IPS-18a (cell line): Measurements from ENCODE around the gene FOLR2.
"Not testable (repeated sequence)": the region's sequence is repeated elsewhere in the genome, so short reads cannot be mapped to it uniquely, and the experiment has no call there.

Experiments
- H3K27ac ChIP-seq: one replicate; pipeline ENCODE4 v1.5.1; 2013; ENCODE audit warnings: low read length
- H3K27me3 ChIP-seq: one replicate; pipeline ENCODE4 v1.6.1; 2013; ENCODE audit warnings: mild to moderate bottlenecking, low read length; ENCODE audit not compliant: control insufficient read depth, insufficient read depth
- H3K36me3 ChIP-seq: one replicate; pipeline ENCODE4 v1.6.1; 2013; ENCODE audit warnings: low read depth, low read length; ENCODE audit not compliant: control insufficient read depth
- H3K4me1 ChIP-seq: one replicate; pipeline ENCODE4 v1.6.1; 2013; ENCODE audit warnings: low read depth, low read length; ENCODE audit not compliant: control insufficient read depth
- H3K4me3 ChIP-seq: one replicate; pipeline ENCODE4 v1.5.1; 2013; ENCODE audit warnings: low read length
- H3K9ac ChIP-seq: one replicate; pipeline ENCODE4 v1.6.1; 2013; ENCODE audit warnings: mild to moderate bottlenecking, low read length, moderate library complexity
- H3K9me3 ChIP-seq: one replicate; pipeline ENCODE4 v1.6.1; 2013; ENCODE audit warnings: low read depth, low read length; ENCODE audit not compliant: control insufficient read depth

Gene FOLR2

GRCh38 chr11:72216638-72217037, at the start of gene FOLR2:
Gene FOLR2, plus strand, starts transcription at chr11:72216794. Its CDS starts 1,791 bp downstream, at chr11:72218585.
- Histone ChIP-seq H3K27me3 (no peaks in the 10 kb centered on the region), H3K4me1 (no peaks in the 10 kb centered on the region), H3K9me3 (no peaks in the 10 kb centered on the region), H3K9ac (no peak within 1 kb of the TSS), H3K36me3 (no peaks in the 10 kb centered on the region), H3K27ac (no peak within 1 kb of the TSS), H3K4me3 (no peak within 1 kb of the TSS)

DNA sequence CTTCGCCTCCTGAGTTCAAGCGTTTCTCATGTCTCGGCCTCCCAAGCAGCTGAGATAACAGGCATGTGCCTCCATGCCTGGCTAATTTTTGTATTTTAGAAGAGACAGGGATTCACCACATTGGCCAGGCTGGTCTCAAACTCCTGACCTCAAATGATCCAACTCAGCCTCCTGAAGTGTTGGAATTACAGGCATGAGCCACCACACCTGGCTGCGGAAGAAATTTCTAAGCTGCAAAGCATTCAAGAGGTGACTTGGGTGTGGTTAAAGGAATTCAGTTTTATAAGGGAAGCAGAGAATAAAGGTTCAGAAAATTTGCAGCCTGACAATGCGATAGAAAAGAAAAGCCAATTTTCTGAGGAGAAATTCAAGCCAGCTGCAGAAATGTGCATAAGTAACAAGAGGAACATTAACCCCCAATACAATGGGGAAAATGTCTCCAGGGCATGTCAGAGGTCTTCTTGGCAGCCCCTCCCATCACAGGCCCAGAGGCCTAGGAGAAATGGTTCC, 47.5 kb upstream of the FOLR2 start:
- H3K4me3 ChIP-seq, H3K4me1 ChIP-seq, H3K27me3 ChIP-seq, H3K9ac ChIP-seq, H3K9me3 ChIP-seq, H3K36me3 ChIP-seq, H3K27ac ChIP-seq: not testable (repeated sequence)

DNA sequence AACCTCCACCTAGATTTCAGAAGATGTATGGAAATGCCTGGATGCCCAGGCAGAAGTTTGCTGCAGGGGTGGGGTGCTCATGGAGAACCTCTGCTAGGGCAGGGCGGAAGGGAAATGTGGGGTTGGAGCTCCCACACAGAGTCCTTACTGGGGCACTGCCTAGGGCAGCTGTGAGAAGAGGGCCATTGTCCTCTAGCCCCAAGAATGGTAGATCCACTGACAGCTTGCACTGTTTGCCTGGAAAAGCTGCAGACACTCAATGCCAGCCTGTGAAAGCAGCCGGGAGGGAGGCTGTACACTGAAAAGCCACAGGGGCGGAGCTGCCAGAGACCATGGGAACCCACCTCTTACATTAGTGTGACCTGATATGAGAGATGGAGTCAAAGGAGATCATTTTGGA, 46.8 kb upstream of the FOLR2 start:
- H3K9me3 ChIP-seq, H3K27ac ChIP-seq, H3K36me3 ChIP-seq, H3K4me3 ChIP-seq, H3K27me3 ChIP-seq, H3K9ac ChIP-seq, H3K4me1 ChIP-seq: not testable (repeated sequence)

DNA sequence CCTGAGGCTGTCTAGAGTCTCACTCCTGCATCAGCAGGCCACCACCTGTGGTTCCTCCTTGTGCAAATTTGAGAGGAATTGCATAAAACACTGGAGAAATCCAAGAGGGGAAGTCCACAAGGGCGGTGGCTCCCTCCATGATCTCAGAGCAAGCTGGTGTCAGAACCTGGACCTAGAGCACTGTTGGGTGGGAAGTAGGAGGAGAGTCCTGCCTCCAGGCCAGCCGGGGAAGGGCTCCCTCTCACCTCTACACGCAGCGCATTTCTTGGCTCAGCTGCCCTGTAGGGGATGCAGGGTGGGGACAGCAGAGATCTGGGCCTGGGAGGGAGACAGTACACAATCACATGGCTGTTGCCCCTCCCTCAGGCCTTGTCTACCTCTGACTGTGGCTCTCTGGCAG, 44.6 kb upstream of the FOLR2 start:
- not testable (repeated sequence) for H3K27me3 ChIP-seq, H3K4me1 ChIP-seq, H3K36me3 ChIP-seq, H3K4me3 ChIP-seq, H3K9ac ChIP-seq, H3K27ac ChIP-seq, H3K9me3 ChIP-seq

DNA sequence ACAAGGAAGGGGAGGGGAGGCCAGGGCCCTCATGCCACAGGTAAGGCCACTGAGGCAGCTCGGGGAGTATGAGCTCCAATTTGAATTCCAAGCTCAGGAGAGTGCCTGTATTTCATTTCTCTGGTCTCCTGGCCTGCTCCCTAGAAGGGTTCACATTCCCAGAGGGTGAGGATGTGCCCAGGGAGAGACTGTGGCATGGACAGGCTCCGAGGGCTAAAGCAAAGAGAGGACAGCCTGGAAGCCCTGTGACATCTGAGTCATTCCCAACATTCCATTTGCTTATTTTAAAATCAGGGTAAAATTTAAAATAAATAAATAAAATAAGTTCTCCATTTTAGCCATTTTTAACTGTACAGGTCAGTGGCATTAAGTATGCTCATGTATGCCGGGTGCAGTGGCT, 43.3 kb upstream of the FOLR2 start:
- no peaks in the 10 kb centered on the region for H3K27me3 ChIP-seq
- H3K9ac ChIP-seq = no peak overlapping the region
- H3K36me3 ChIP-seq = no peaks in the 10 kb centered on the region
- no peaks in the 10 kb centered on the region for H3K9me3 ChIP-seq
- no peak overlapping the region for H3K27ac ChIP-seq
- no peak overlapping the region for H3K4me3 ChIP-seq
- H3K4me1 ChIP-seq = no peaks in the 10 kb centered on the region

DNA sequence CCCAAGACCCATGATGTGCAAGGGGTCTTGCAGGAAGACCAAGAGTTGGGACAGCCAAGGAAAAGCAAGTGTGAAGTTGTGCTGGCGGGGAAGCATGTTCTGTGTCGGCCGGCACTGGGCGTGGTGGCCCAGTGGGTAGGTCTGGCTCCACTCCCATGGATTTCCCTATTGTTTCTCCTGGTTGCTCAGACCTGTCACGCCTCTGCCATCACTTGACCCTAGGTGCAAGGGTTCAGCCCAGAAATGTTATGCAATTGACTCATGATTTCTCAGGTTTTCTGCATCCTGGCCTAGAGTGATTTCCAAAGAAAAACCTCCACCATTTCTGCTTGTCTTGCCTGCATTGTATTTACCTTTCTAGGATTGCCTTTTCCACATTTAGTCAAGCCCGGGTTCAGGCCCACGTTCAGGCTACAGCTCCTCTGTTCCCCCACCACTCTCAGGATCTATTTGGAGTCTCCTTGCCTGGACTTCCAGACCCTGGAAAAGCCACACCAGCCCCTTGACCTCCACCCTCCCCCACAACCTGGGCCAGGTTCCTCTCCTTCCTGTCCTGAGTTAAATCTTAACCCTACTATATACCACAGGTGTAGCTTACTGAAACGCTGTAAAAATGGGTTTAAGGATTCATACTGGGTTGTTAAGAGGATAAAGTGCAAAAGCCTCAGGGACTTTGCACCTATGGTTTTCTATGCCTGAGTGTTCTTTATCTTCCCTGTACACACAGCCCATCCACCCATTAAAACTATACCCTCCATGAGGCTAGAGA, 42.1 kb upstream of the FOLR2 start:
- Histone ChIP-seq H3K4me3 (no peak overlapping the region), H3K4me1 (no peaks in the 10 kb centered on the region), H3K27me3 (no peaks in the 10 kb centered on the region), H3K27ac (no peak overlapping the region), H3K9ac (no peak overlapping the region), H3K36me3 (no peaks in the 10 kb centered on the region), H3K9me3 (no peaks in the 10 kb centered on the region)

GRCh38 chr11:72177656-72178055, 38.9 kb upstream of the FOLR2 start:
- H3K27me3 ChIP-seq = no peaks in the 10 kb centered on the region
- no peaks in the 10 kb centered on the region for H3K9me3 ChIP-seq
- no peak overlapping the region for H3K9ac ChIP-seq
- H3K36me3 ChIP-seq = no peaks in the 10 kb centered on the region
- no peak overlapping the region for H3K4me3 ChIP-seq
- no peak overlapping the region for H3K27ac ChIP-seq
- H3K4me1 ChIP-seq = no peaks in the 10 kb centered on the region

DNA sequence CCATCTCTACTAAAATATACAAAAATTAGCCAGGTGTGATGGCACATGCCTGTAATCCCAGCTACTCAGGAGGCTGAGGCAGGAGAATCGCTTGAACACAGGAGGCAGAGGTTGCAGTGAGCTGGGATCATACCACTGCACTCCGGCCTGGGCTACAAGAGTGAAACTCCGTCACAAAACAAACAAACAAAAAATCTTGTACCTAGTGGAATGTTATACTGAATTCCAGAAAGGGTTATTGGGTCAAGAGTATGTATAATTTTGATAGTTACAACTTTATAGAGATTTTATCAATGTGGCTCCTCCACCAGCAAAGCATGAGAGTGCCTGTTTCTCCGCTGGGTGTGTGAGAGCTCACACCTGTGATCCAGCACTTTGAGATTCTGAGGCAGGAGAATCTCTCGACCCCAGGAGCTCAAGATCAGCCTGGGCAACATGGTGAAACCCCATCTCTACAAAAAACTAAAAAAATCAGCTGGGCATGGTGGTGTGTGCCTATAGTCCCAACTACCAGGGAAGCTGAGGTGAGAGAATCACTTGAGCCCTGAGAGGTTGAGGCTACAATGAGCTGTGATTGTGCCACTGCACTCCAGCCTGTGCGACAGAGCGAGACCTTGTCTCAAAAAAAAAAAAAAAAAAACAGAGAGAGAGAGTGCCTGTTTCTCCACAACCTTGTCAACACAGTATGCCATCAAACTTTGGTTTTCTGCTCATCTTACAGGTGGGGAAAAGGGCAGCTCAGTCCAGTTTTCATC, 37.4 kb upstream of the FOLR2 start:
- Histone ChIP-seq H3K36me3 (no peaks in the 10 kb centered on the region), H3K4me1 (no peaks in the 10 kb centered on the region), H3K27me3 (no peaks in the 10 kb centered on the region), H3K9ac (no peak overlapping the region), H3K9me3 (no peaks in the 10 kb centered on the region), H3K4me3 (no peak overlapping the region), H3K27ac (no peak overlapping the region)

DNA sequence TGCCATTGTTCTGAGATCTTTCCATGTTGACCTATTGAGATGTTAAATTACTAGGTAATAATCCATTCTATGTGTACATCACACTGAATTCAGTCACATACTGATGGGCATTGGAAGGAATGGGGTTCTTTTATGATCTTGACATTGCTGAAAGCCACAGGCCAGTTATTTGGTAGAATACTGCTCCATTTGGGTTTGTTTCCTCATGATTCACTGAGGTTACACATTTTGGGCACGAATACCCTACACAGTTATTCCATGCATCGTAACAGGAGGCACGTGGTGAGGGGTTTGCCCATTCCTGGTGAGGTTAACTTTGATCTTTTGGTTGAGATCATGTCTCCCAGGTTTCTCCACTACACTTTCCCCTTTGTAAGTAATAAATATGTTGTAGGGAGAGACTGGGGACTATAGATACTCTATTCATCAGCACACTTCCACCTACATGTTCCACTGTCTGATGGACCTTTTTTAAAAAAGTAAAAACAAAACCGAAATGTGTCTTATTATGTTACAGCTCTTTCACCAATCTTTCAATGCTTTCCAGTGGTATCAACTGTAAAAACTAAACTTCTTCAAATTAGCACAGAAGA, 36.7 kb upstream of the FOLR2 start:
- Histone ChIP-seq H3K9ac (no peak overlapping the region), H3K27me3 (no peaks in the 10 kb centered on the region), H3K9me3 (no peaks in the 10 kb centered on the region), H3K27ac (no peak overlapping the region), H3K4me3 (no peak overlapping the region), H3K36me3 (no peaks in the 10 kb centered on the region), H3K4me1 (no peaks in the 10 kb centered on the region)

- not testable (repeated sequence) for H3K36me3 ChIP-seq, H3K9ac ChIP-seq, H3K4me1 ChIP-seq, H3K9me3 ChIP-seq, H3K27me3 ChIP-seq, H3K4me3 ChIP-seq, H3K27ac ChIP-seq
Measured at GRCh38 chr11:72180892-72181552, 35.6 kb upstream of the FOLR2 start.

- not testable (repeated sequence) for H3K4me1 ChIP-seq, H3K9ac ChIP-seq, H3K9me3 ChIP-seq, H3K36me3 ChIP-seq, H3K27ac ChIP-seq, H3K4me3 ChIP-seq, H3K27me3 ChIP-seq
Measured at GRCh38 chr11:72181553-72181958, 35.0 kb upstream of the FOLR2 start.
